ENCODE results near the gene TPP2.

Gene TPP2

DNA sequence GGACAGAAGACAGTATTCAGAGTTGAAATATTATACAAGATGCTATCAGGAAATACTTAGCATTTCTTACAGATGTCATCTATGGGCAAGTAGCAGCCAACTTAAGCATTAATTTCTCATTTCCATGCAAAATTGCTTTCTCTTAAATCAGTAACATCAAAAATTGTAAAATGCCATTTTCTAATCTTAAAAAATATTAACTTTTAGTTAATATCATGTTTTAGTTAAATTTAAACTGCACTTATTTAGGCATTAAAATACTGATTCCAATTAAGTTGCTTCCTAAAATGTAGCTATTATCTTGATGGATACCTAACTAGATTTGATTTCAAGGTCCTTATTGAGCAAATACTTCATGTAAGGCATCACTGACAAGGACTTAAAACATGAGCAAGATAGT, 70.2 kb downstream of the TPP2 start:
- H3K4me1 ChIP-seq, result no peaks in the 10 kb centered on the region
- DNase-seq, result no peak
- H3K27me3 ChIP-seq, result no peaks in the 10 kb centered on the region
- peaks cover 59% of the 10 kb centered on the region for H3K36me3 ChIP-seq
- H3K9me3 ChIP-seq, result no peaks in the 10 kb centered on the region
- no peak overlapping the region for H3K4me3 ChIP-seq (ENCODE audit: low read depth, low read length)
- TF ChIP-seq, protein P1, sequence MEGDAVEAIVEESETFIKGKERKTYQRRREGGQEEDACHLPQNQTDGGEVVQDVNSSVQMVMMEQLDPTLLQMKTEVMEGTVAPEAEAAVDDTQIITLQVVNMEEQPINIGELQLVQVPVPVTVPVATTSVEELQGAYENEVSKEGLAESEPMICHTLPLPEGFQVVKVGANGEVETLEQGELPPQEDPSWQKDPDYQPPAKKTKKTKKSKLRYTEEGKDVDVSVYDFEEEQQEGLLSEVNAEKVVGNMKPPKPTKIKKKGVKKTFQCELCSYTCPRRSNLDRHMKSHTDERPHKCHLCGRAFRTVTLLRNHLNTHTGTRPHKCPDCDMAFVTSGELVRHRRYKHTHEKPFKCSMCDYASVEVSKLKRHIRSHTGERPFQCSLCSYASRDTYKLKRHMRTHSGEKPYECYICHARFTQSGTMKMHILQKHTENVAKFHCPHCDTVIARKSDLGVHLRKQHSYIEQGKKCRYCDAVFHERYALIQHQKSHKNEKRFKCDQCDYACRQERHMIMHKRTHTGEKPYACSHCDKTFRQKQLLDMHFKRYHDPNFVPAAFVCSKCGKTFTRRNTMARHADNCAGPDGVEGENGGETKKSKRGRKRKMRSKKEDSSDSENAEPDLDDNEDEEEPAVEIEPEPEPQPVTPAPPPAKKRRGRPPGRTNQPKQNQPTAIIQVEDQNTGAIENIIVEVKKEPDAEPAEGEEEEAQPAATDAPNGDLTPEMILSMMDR (IDR thresholded peaks at IDR 0.05; ENCODE audit: low read depth, low read length), result no peak

DNA sequence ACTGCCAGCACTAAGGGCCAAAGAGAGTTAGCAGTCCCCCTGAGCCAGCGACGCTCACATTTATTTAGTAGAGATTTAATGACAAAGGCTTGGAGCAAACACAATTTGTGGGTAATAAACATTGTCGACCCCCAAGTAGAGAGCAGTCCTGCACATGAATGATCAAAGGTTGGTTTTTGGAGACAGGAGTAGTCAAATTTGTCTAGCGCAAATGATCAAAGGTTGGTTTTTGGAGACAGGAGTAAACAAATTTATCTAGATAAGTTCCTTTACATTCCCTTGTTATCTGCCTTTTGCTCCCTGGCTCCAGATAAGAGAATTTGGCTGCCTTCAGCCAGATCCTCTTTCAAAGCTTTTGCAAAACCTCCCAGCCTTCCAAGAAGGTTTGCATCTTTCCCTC, 71.1 kb downstream of the TPP2 start:
- Histone ChIP-seq H3K9me3 (no peaks in the 10 kb centered on the region), H3K4me1 (no peaks in the 10 kb centered on the region), H3K4me3 (ENCODE audit: low read depth, low read length) (no peak overlapping the region), H3K36me3 (peaks cover 61% of the 10 kb centered on the region), H3K27me3 (no peaks in the 10 kb centered on the region)
- TF ChIP-seq, protein P1 (IDR thresholded peaks at IDR 0.05; ENCODE audit: low read depth, low read length), result no peak
- no peak for DNase-seq

DNA sequence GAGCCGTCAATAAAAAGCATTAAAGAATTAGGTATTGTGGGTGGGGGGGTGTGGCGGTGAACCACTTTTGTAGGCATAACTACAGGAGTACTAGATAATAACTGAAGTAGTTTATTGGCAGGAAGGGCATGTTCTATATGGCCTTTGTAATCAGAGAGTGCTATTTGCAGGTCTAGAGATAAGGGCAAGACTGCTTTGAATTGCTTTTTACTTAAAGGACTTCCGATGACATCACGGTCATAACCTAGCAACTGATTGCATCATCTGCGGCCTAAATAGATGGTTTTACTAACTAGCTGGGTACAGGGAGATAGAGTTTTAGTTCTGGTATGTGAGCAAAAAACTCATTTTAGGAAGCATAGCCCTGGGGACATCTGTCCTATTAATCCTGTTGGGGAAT, 73.3 kb downstream of the TPP2 start:
- no peaks in the 10 kb centered on the region for H3K9me3 ChIP-seq
- DNase-seq, result no peak
- H3K36me3 ChIP-seq, result peaks cover 59% of the 10 kb centered on the region
- TF ChIP-seq, protein P1 (IDR thresholded peaks at IDR 0.05; ENCODE audit: low read depth, low read length), result no peak
- no peak overlapping the region for H3K4me3 ChIP-seq (ENCODE audit: low read depth, low read length)
- no peaks in the 10 kb centered on the region for H3K27me3 ChIP-seq
- no peaks in the 10 kb centered on the region for H3K4me1 ChIP-seq

DNA sequence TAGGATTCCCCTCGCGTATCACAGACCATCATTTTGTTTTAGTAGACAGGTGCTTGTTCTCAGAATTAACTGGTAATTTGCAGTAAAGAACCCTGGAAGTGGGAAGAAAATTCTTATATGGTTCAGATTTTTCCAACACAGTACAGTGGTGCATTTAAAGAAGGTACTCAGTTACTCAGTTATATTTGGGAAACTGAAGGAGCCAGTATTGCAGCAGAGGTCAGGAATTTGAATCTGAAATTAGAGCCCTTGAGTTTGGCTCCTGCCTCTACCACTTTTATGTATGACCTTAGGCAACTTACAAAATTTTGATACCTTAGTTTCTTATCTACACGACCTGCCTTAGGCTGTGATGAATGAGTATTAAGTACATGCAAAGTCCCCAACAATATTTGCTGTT, 78.3 kb downstream of the TPP2 start:
- no peak for DNase-seq
- Histone ChIP-seq H3K36me3 (peaks cover 56% of the 10 kb centered on the region), H3K9me3 (no peaks in the 10 kb centered on the region), H3K4me1 (no peaks in the 10 kb centered on the region), H3K27me3 (no peaks in the 10 kb centered on the region), H3K4me3 (ENCODE audit: low read depth, low read length) (no peak overlapping the region)
- TF ChIP-seq, protein P1 (IDR thresholded peaks at IDR 0.05; ENCODE audit: low read depth, low read length), result no peak

DNA sequence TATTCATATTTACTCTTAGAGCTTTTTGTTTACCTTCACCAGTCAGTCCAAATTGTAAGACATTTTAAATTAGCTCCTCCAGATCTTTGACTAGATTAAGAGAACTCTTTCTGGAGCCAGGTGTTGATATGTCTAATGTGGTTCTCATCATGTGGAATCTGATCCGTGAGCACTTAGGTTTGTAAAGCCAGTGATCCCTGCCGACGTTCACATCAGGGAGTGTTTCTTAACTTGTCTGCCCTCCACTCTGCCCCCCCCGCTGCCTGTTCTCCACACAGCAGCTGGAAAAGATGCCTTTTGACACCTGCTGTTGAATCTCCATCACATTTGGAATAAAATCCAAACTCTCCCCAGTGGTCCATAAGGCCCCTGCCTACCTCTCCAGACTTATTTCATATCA, 80.3 kb downstream of the TPP2 start:
- H3K36me3 ChIP-seq, result peaks cover 50% of the 10 kb centered on the region
- H3K9me3 ChIP-seq, result no peaks in the 10 kb centered on the region
- H3K4me3 ChIP-seq (ENCODE audit: low read depth, low read length), result no peak overlapping the region
- H3K4me1 ChIP-seq, result no peaks in the 10 kb centered on the region
- TF ChIP-seq, protein P1 (IDR thresholded peaks at IDR 0.05; ENCODE audit: low read depth, low read length), result no peak
- H3K27me3 ChIP-seq, result no peaks in the 10 kb centered on the region
- no peak for DNase-seq

DNA sequence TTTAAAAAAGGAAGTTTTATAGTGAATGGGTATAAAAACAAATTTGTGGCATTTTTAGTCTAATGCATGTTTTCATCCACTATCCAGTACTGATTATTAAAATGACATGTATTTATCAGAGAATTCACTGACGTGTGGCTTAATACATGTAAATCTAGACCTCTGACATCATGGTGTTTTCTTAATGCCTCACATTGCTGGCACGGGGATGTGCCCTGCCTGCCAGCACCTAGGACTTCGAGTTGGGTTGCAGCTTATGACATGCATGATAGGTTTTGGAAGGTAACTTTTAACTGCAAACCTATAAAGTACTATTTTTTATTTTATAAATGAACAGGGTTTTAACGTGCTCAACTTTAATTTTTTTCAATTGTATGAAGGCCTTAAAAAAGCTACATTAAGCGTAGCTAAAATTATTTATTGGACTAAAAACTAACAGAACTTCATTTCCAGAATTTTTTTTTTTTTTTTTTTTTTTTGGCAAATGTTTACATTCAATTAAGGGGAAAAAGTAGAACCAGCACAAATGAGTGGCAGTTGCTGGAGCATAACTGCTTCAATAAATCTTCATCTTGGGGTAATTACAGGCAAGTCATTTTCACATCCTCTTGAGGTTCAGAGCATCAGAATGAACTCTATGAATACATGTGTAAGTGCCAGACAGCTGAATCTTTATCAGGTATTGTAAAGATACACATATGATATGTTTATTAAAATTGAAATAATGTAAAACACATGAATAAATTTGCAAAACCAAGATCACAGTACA, 81.7 kb downstream of the TPP2 start:
- H3K36me3 ChIP-seq, result peaks cover 48% of the 10 kb centered on the region
- no peak for DNase-seq

More for the DNA sequence above, 81.7 kb downstream of the TPP2 start:
- TF ChIP-seq, protein P1 (IDR thresholded peaks at IDR 0.05; ENCODE audit: low read depth, low read length), result no peak
- H3K4me1 ChIP-seq, result no peaks in the 10 kb centered on the region
- H3K4me3 ChIP-seq (ENCODE audit: low read depth, low read length), result no peak overlapping the region
- no peaks in the 10 kb centered on the region for H3K27me3 ChIP-seq
- no peaks in the 10 kb centered on the region for H3K9me3 ChIP-seq
